GM12878 (cell line): Measurements from ENCODE around the gene HSD17B2. TPM values are rescaled to one million over a fixed set of nuclear protein-coding genes. Genes with fewer than 3 reads are reported as not detected.

Experiments used
- ATAC-seq: fragments of 200-7000 bp; cut with Tn5 transposase; 3 replicates; pipeline ENCODE4 v1.9.1; 2020; ENCODE audit warnings: mild to moderate bottlenecking, moderate library complexity
- BruUV-seq: library from RNA; stranded (reverse); fragments of 400-500 nt; replicated peaks from 2 replicates; lab custom pipeline; 2021; lab: Mats Ljungman, UMichigan
- CTCF ChIA-PET: fragments of 300-600 bp; sonication (Branson Sonifier 250); formaldehyde crosslinking; extraction: SDS; loops from one replicate; lab custom pipeline; 2021; ENCODE audit warnings: inconsistent platforms; lab: Yijun Ruan, JAX
- POLR2A ChIA-PET: fragments of 350-600 bp; formaldehyde crosslinking; extraction: SDS; loops from one replicate; lab custom pipeline; 2021; ENCODE audit warnings: inconsistent platforms; lab: Charles Lee
- RAD21 ChIA-PET: fragments of 300-600 bp; sonication (Branson Sonifier 250); formaldehyde crosslinking; loops from one replicate; lab custom pipeline; 2023; ENCODE audit warnings: antibody characterized with exemption; ENCODE audit not compliant: unreplicated experiment; lab: Charles Lee
- SMC1A ChIA-PET: fragments of 300-600 bp; sonication (Branson Sonifier 250); formaldehyde crosslinking; loops from one replicate; lab custom pipeline; 2023; ENCODE audit not compliant: unreplicated experiment, uncharacterized antibody; lab: Charles Lee
- DNase-seq: peaks from one replicate; pipeline ENCODE4 v3.0.0-alpha.2; 2011; ENCODE audit warnings: low read depth, low spot score
- FAIRE-seq: peaks from 3 replicates; lab custom pipeline; 2011; peaks lifted over from hg19 to GRCh38; lab: Jason Lieb, UNC
- H2AFZ ChIP-seq: 2 replicates; pipeline ENCODE4 v1.6.0; 2011; ENCODE audit warnings: low read depth, low read length, control low read depth; ENCODE audit not compliant: control insufficient read depth
- H3K27ac ChIP-seq: 2 replicates; pipeline ENCODE4 v1.5.1; 2011; ENCODE audit warnings: control low read depth; ENCODE audit not compliant: control insufficient read depth, insufficient read depth
- H3K27me3 ChIP-seq, 2 experiments: replicated peaks in 1 of 2; 2 replicates each; pipeline versions ENCODE4 v1.6.0 to v1.6.1; 2011; ENCODE audit warnings: low read length in 1 of 2; ENCODE audit not compliant: control insufficient read depth in 2 of 2, insufficient read depth in 2 of 2
- H3K36me3 ChIP-seq, 2 experiments: 2 replicates each; pipeline ENCODE4 v1.5.1; 2011; ENCODE audit warnings: low read length in 1 of 2; ENCODE audit not compliant: control insufficient read depth in 2 of 2, insufficient read depth in 2 of 2
- H3K4me1 ChIP-seq: 2 replicates; pipeline ENCODE4 v1.6.1; 2011; ENCODE audit warnings: mild to moderate bottlenecking, low read length, moderate library complexity, mixed read lengths; ENCODE audit not compliant: control insufficient read depth, insufficient read depth
- H3K4me2 ChIP-seq: 2 replicates; pipeline ENCODE4 v1.6.0; 2011; ENCODE audit warnings: control low read depth; ENCODE audit not compliant: control insufficient read depth, insufficient read depth
- H3K4me3 ChIP-seq: fragments of 200-600 bp; sonication (generic); 2 replicates; pipeline ENCODE4 v1.5.1; 2016
- H3K79me2 ChIP-seq: 2 replicates; pipeline ENCODE4 v1.6.0; 2011; ENCODE audit warnings: low read length; ENCODE audit not compliant: control insufficient read depth, insufficient read depth
- H3K9ac ChIP-seq: 2 replicates; pipeline ENCODE4 v1.8.0; 2011; ENCODE audit warnings: low read length, control low read depth, mixed read lengths; ENCODE audit not compliant: control insufficient read depth, insufficient read depth
- H3K9me3 ChIP-seq: replicated peaks from 3 replicates; pipeline ENCODE4 v1.5.1; 2011; ENCODE audit warnings: mild to moderate bottlenecking, low read length; ENCODE audit not compliant: control insufficient read depth, insufficient read depth
- H4K20me1 ChIP-seq: 2 replicates; pipeline ENCODE4 v1.6.0; 2011; ENCODE audit not compliant: control insufficient read depth, insufficient read depth
- HDGF ChIP-seq: fragments of 450-650 bp; IDR thresholded peaks from 2 replicates; pipeline ENCODE4 v1.6.1; 2016; ENCODE audit warnings: antibody characterized with exemption
- PAX5 ChIP-seq: IDR thresholded peaks from 2 replicates; pipeline ENCODE4 v1.6.1; 2011; ENCODE audit warnings: low read depth, low read length, borderline replicate concordance
- POLR2AphosphoS5 ChIP-seq: IDR thresholded peaks from 2 replicates; pipeline ENCODE4 v1.6.1; 2011; ENCODE audit warnings: mild to moderate bottlenecking, low read length, inconsistent platforms
- RAD21 ChIP-seq: IDR thresholded peaks from 2 replicates; pipeline ENCODE4 v1.6.1; 2011; ENCODE audit warnings: mild to moderate bottlenecking, low read depth, low read length, moderate library complexity; ENCODE audit not compliant: insufficient read depth
- SMAD5 ChIP-seq: IDR thresholded peaks from 2 replicates; pipeline ENCODE4 v1.6.1; 2016; ENCODE audit warnings: antibody characterized with exemption, low read depth
- STAT1 ChIP-seq: fragments of 450-650 bp; conservative IDR thresholded peaks from 2 replicates; pipeline ENCODE4 v1.6.1; 2014; ENCODE audit warnings: antibody characterized with exemption, mild to moderate bottlenecking
- ZNF217 ChIP-seq: fragments of 450-650 bp; IDR thresholded peaks from 2 replicates; pipeline ENCODE4 v1.6.1; 2017; ENCODE audit warnings: antibody characterized with exemption, mild to moderate bottlenecking
- WGBS: methylation state at CpG from one replicate; pipeline ENCODE4 v1.1.6; 2016; ENCODE audit warnings: low lambda C conversion rate; ENCODE audit not compliant: insufficient replicate concordance, insufficient coverage; ENCODE audit errors: missing lambda C conversion rate; 5-methylcytosine and 5-hydroxymethylcytosine counted together
- in situ Hi-C: fragments of 300-500 bp; cut with MboI; formaldehyde crosslinking; loops from 9 replicates; pipeline ENCODE4 v1.14.3; 2018; ENCODE audit warnings: mixed read lengths
- intact Hi-C: fragments of 100-400 bp; cut with micrococcal nuclease; formaldehyde crosslinking; loops from one replicate; pipeline ENCODE4 v1.14.2; 2022; ENCODE audit not compliant: unreplicated experiment
- polyA plus RNA-seq, 11 experiments: library from polyadenylated mRNA; depleted of rRNA in 4 of 11; unstranded in 6 of 11; stranded (reverse) in 5 of 11; fragments of >200 nt; fragmentation: Nextera tagmentation in 4 of 11; fragmentation: Illumina TruSeq in 1 of 11; extraction: Ambion mirVana in 4 of 11; extraction: Trizol in 1 of 11; gene quantifications; 1 replicate in 1 of 11; 2 replicates in 10 of 11; pipeline versions ENCODE4 v1.2.1 to v1.2.3, GENCODE V29; 2011 to 2016; ENCODE audit warnings: inconsistent platforms in 2 of 11, missing spikeins in 2 of 11, low read depth in 1 of 11
- total RNA-seq, 4 experiments: library from RNA; depleted of rRNA in 3 of 4; stranded (reverse); fragments of >200 nt in 3 of 4; fragmentation: Illumina TruSeq in 1 of 4; extraction: Trizol in 1 of 4; gene quantifications; 2 replicates each; pipeline versions ENCODE4 v1.2.1 to v1.2.3, GENCODE V29; 2013 to 2021
- TF ChIP-seq, protein P1 (sequence below): fragments of 450-650 bp; IDR thresholded peaks from 2 replicates; pipeline ENCODE4 v1.6.1; 2017; ENCODE audit warnings: mild to moderate bottlenecking, moderate library complexity
- TF ChIP-seq, protein P2 (sequence below): fragments of 450-650 bp; IDR thresholded peaks from 2 replicates; pipeline ENCODE4 v1.6.1; 2017; ENCODE audit warnings: low read depth, mild to moderate bottlenecking, moderate library complexity

Gene HSD17B2
- total and polyA plus RNA-seq, 10 of the 15 experiments (the other 5 are each of a cell fraction or from before 2014, with no cell fraction given) = not detected

DNA sequence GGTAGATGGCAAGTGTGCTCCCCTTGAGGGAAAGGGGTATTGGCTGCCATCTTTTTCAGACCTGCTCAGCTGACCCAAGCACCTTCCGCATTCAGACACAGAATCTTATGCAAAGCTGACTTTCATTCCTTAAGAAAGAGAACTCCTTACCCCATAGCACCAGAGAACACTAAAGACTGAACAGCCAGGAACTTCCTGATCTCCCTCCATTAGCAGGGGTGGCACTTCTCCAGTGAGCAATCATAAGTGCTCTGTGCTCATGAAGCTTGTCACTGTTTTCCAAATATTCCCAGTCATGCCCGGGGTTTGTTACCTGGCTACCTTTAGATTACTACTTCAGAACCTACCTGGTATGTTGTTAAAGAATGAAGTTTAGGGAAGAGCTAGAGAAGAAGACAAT lies 11.9 kb downstream of the HSD17B2 start (continued):
- TF ChIP-seq, protein P1, sequence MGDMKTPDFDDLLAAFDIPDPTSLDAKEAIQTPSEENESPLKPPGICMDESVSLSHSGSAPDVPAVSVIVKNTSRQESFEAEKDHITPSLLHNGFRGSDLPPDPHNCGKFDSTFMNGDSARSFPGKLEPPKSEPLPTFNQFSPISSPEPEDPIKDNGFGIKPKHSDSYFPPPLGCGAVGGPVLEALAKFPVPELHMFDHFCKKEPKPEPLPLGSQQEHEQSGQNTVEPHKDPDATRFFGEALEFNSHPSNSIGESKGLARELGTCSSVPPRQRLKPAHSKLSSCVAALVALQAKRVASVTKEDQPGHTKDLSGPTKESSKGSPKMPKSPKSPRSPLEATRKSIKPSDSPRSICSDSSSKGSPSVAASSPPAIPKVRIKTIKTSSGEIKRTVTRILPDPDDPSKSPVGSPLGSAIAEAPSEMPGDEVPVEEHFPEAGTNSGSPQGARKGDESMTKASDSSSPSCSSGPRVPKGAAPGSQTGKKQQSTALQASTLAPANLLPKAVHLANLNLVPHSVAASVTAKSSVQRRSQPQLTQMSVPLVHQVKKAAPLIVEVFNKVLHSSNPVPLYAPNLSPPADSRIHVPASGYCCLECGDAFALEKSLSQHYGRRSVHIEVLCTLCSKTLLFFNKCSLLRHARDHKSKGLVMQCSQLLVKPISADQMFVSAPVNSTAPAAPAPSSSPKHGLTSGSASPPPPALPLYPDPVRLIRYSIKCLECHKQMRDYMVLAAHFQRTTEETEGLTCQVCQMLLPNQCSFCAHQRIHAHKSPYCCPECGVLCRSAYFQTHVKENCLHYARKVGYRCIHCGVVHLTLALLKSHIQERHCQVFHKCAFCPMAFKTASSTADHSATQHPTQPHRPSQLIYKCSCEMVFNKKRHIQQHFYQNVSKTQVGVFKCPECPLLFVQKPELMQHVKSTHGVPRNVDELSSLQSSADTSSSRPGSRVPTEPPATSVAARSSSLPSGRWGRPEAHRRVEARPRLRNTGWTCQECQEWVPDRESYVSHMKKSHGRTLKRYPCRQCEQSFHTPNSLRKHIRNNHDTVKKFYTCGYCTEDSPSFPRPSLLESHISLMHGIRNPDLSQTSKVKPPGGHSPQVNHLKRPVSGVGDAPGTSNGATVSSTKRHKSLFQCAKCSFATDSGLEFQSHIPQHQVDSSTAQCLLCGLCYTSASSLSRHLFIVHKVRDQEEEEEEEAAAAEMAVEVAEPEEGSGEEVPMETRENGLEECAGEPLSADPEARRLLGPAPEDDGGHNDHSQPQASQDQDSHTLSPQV = no peak
- no peak for TF ChIP-seq RAD21
- TF ChIP-seq PAX5 = no peak
- no peak for TF ChIP-seq HDGF
- TF ChIP-seq, protein P2, sequence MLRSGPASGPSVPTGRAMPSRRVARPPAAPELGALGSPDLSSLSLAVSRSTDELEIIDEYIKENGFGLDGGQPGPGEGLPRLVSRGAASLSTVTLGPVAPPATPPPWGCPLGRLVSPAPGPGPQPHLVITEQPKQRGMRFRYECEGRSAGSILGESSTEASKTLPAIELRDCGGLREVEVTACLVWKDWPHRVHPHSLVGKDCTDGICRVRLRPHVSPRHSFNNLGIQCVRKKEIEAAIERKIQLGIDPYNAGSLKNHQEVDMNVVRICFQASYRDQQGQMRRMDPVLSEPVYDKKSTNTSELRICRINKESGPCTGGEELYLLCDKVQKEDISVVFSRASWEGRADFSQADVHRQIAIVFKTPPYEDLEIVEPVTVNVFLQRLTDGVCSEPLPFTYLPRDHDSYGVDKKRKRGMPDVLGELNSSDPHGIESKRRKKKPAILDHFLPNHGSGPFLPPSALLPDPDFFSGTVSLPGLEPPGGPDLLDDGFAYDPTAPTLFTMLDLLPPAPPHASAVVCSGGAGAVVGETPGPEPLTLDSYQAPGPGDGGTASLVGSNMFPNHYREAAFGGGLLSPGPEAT = no peak

DNA sequence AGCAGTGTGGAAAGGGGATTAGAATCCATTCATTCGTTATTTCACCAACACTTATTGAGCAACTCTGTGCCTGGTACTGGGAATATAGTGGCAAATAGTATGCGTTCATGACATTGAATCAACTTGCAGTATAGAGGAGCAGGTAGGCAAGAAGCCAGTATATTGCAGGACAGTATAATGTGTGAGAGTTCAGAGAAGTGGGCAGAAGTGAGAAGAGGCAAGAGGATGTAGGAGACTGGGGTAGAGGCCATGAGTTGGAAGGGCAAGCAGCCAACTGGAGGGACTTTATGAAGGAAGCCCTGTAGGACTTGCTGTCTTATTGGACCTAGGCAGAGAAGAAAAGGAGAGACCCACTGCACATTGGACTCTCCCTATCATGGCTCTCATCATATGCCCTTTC lies 12.3 kb downstream of the HSD17B2 start:
- H3K79me2 ChIP-seq = no peaks in the 10 kb centered on the region
- ChIA-PET SMC1A (interaction anchor here (0.6 kb wide), 2 partner anchors 74 to 76 kb away, joined by 3 read pairs; no protein-coding TSS in a partner anchor), POLR2A (no interaction called here), CTCF (no interaction called here), RAD21 (no interaction called here)
- no peak overlapping the region for H3K4me2 ChIP-seq
- no peak overlapping the region for H3K4me3 ChIP-seq
- no peak overlapping the region for H3K9ac ChIP-seq
- no peak overlapping the region for H2AFZ ChIP-seq
- FAIRE-seq = no peak
- H3K4me1 ChIP-seq = no peaks in the 10 kb centered on the region
- no peaks in the 10 kb centered on the region for H3K36me3 ChIP-seq
- H4K20me1 ChIP-seq = no peaks in the 10 kb centered on the region
- no peak overlapping the region for H3K27ac ChIP-seq
- no TSS peak for BruUV-seq
- 43% methylated on average over 2 of the region's 2 CpGs for WGBS
- intact Hi-C loops = no loop called here
- no peak for DNase-seq
- H3K9me3 ChIP-seq = no peaks in the 10 kb centered on the region
- peaks cover 0 to 1% of the 10 kb centered on the region in 2 experiments; a peak in 3 of 4 replicates for H3K27me3 ChIP-seq
- in situ Hi-C loops = no loop called here
- ATAC-seq = no peak
- TF ChIP-seq POLR2AphosphoS5 (no peak), STAT1 (no peak), ZNF217 (no peak), SMAD5 (no peak)
- TF ChIP-seq, protein P1 = no peak
